B cell (primary cell): ENCODE measurements around the gene PHPT1.

Experiments used
- CTCF ChIP-seq: fragments of 200-600 bp; IDR thresholded peaks from one replicate; pipeline ENCODE4 v1.8.0; 2022; ENCODE audit warnings: antibody characterized with exemption, mild to moderate bottlenecking
- EZH2 ChIP-seq: IDR thresholded peaks from 2 replicates; pipeline ENCODE4 v1.6.1; 2012; ENCODE audit warnings: borderline replicate concordance, low read depth, mild to moderate bottlenecking, moderate library complexity, low read length; ENCODE audit not compliant: insufficient read depth, poor library complexity, severe bottlenecking

DNA sequence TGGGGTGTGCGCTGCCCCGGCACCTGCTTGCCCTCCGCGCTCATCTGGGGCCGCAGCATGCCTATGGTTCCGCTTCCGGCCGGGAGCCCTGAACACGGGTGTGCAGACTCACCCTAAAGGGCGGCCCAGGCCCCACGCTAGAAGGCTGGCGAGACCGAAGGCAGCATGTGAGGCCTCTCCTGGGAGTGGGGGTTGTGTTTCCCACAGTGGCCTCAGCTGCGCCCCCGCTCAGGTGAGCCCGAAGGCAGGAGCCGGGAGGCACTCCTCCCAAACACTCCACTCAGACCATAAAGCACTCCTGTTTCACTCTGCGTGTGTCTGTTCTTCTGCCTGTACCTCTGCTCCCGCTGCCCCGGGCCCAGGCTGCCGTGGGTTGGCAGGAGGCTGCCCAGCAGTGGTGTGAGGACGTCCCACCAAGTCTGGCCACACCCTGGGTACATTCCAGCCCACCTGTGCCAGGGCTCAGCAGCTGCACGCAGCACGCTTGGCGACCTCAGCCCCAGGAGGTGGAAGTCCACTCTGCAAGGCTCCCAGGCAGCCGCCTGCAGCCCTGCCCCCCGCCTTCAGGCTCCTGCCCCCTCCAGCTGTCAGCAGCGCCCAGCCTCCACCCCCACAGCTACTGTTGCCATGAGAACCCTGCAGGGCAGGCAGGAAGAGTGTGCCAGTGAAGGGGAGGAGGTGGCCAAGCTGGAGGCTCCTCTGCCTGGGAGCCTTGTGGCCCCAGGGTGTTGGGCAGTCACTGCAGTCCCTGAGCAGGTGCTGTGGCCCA, 8.1 kb upstream of the PHPT1 start:
- TF ChIP-seq CTCF (no peak), EZH2 (no peak)
